OCI-LY1 (cell line): ENCODE measurements around the gene SGPP2.

Source experiments
- EZH2 ChIP-seq: fragments of 200-600 bp; sonication (generic), shearing (Covaris generic); IDR thresholded peaks from 2 replicates; pipeline ENCODE4 v1.8.0; 2017; ENCODE audit warnings: borderline replicate concordance, mixed run types, mild to moderate bottlenecking, antibody characterized with exemption, low read length, moderate library complexity, mixed read lengths
- TF ChIP-seq, protein P1 (sequence below): fragments of 200-600 bp; sonication (generic), shearing (Covaris generic); IDR thresholded peaks from 2 replicates; pipeline ENCODE4 v1.5.1; 2017; ENCODE audit warnings: mild to moderate bottlenecking, antibody characterized with exemption, low read length, moderate library complexity, mixed read lengths

DNA sequence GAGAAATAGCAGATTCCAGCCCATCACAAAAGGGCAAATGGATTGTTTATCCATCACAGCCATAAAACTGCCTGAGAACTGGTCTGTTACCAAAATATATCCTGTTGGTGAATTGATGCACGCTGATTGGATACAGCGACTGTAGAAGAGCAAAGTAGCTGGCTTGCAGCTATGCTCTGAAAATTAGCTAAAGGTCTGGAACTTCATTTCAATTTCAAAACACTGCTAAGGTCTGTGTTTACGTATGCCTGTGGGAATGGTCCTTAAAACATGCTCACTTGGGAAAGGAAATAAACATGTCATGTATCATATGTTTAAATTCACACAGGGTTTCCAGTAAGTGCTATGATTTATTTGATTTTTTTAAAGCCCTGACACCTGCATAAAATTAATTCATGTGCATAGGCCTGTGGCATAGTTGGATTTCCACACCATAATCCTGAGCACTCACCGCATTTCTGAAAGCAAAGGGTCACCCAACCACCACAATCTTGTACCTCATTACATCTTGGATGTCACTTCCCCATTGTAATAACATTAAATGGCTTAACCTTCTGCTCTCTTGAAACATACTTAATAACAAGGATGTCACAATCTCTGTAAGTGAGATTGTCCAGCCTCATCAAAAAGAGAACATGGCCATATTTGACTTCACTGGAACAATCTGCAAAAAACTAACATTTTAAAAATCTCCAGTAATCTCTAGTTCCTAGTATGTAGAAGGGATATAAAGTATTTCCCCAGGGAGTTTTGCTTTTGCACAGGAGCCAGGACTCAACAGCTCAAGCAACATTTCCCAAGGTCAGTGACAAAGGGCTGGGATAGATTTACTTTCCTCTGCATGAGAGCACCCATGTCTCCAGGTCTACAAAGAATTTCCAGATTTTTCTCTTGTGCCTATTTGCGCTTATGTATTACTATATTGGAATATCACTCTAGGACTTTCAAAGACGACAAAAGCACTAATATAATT lies 121.8 kb downstream of the SGPP2 start:
- no peak for TF ChIP-seq EZH2
- TF ChIP-seq, protein P1, sequence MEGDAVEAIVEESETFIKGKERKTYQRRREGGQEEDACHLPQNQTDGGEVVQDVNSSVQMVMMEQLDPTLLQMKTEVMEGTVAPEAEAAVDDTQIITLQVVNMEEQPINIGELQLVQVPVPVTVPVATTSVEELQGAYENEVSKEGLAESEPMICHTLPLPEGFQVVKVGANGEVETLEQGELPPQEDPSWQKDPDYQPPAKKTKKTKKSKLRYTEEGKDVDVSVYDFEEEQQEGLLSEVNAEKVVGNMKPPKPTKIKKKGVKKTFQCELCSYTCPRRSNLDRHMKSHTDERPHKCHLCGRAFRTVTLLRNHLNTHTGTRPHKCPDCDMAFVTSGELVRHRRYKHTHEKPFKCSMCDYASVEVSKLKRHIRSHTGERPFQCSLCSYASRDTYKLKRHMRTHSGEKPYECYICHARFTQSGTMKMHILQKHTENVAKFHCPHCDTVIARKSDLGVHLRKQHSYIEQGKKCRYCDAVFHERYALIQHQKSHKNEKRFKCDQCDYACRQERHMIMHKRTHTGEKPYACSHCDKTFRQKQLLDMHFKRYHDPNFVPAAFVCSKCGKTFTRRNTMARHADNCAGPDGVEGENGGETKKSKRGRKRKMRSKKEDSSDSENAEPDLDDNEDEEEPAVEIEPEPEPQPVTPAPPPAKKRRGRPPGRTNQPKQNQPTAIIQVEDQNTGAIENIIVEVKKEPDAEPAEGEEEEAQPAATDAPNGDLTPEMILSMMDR, result no peak
